HK-2 (cell line): ENCODE data around the gene KLRF2.
"Not testable (repeated sequence)": the region's sequence is repeated elsewhere in the genome, so short reads cannot be mapped to it uniquely, and the experiment has no call there.

ENCODE experiments used
- DNase-seq: peaks from one replicate; pipeline ENCODE4 v3.0.0-alpha.2; 2018; ENCODE audit not compliant: unreplicated experiment

KLRF2 gene

GRCh38 chr12:9881246-9881645 is at the start of gene KLRF2:
Gene KLRF2 (plus strand): TSS chr12:9881489. CDS start chr12:9881596, 107 bp downstream.
- DNase-seq: no peak

GRCh38 chr12:9831720-9832119 is 49.6 kb upstream of the KLRF2 start:
- DNase-seq: no peak

- DNase-seq: no peak
Observed at GRCh38 chr12:9843407-9843806, 37.9 kb upstream of the KLRF2 start.

- no peak for DNase-seq
Observed at GRCh38 chr12:9848899-9849298, 32.4 kb upstream of the KLRF2 start.

GRCh38 chr12:9851050-9851449 is 30.2 kb upstream of the KLRF2 start:
- no peak for DNase-seq

- no peak for DNase-seq
Observed at GRCh38 chr12:9851927-9852326, 29.4 kb upstream of the KLRF2 start.

- no peak for DNase-seq
Observed at GRCh38 chr12:9856151-9856550, 25.1 kb upstream of the KLRF2 start.

- no peak for DNase-seq
Observed at GRCh38 chr12:9856894-9857293, 24.4 kb upstream of the KLRF2 start.

- no peak for DNase-seq
Observed at GRCh38 chr12:9858135-9858534, 23.2 kb upstream of the KLRF2 start.

GRCh38 chr12:9864913-9865675 is 16.2 kb upstream of the KLRF2 start:
- no peak for DNase-seq

GRCh38 chr12:9866860-9867269 is 14.4 kb upstream of the KLRF2 start:
- no peak for DNase-seq

GRCh38 chr12:9867531-9867930 is 13.8 kb upstream of the KLRF2 start:
- DNase-seq: no peak

GRCh38 chr12:9868311-9868801 is 12.9 kb upstream of the KLRF2 start:
- DNase-seq: no peak

GRCh38 chr12:9868951-9869306 is 12.4 kb upstream of the KLRF2 start:
- DNase-seq: no peak

GRCh38 chr12:9869307-9870161 is 11.8 kb upstream of the KLRF2 start, which contains the start of gene CLEC2B:
Gene CLEC2B (minus strand): TSS chr12:9869354.
- no peak for DNase-seq

GRCh38 chr12:9870286-9870866 is 10.9 kb upstream of the KLRF2 start:
- DNase-seq: no peak

GRCh38 chr12:9872162-9872561 is 9.1 kb upstream of the KLRF2 start:
- DNase-seq: no peak

GRCh38 chr12:9872742-9873141 is 8.5 kb upstream of the KLRF2 start:
- no peak for DNase-seq

- DNase-seq: not testable (repeated sequence)
Observed at GRCh38 chr12:9876120-9876519, 5.2 kb upstream of the KLRF2 start.

GRCh38 chr12:9880532-9881078 is 684 bp upstream of the KLRF2 start:
- DNase-seq: no peak

- no peak for DNase-seq
Observed at GRCh38 chr12:9881988-9882387, 699 bp downstream of the KLRF2 start.

- DNase-seq: no peak
Observed at GRCh38 chr12:9883175-9883574, 1.9 kb downstream of the KLRF2 start.
